GM12878 (cell line): ENCODE measurements around the gene SDK2. TPM values are rescaled to one million over a fixed set of nuclear protein-coding genes. Genes with fewer than 3 reads are reported as not detected.

ENCODE experiments used
- ATAC-seq: fragments of 200-7000 bp; cut with Tn5 transposase; 3 replicates; pipeline ENCODE4 v1.9.1; 2020; ENCODE audit warnings: mild to moderate bottlenecking, moderate library complexity
- BruUV-seq: library from RNA; stranded (reverse); fragments of 400-500 nt; replicated peaks from 2 replicates; lab custom pipeline; 2021; lab: Mats Ljungman, UMichigan
- CTCF ChIA-PET: fragments of 300-600 bp; sonication (Branson Sonifier 250); formaldehyde crosslinking; extraction: SDS; loops from one replicate; lab custom pipeline; 2021; ENCODE audit warnings: inconsistent platforms; lab: Yijun Ruan, JAX
- POLR2A ChIA-PET: fragments of 350-600 bp; formaldehyde crosslinking; extraction: SDS; loops from one replicate; lab custom pipeline; 2021; ENCODE audit warnings: inconsistent platforms; lab: Charles Lee
- RAD21 ChIA-PET: fragments of 300-600 bp; sonication (Branson Sonifier 250); formaldehyde crosslinking; loops from one replicate; lab custom pipeline; 2023; ENCODE audit warnings: antibody characterized with exemption; ENCODE audit not compliant: unreplicated experiment; lab: Charles Lee
- SMC1A ChIA-PET: fragments of 300-600 bp; sonication (Branson Sonifier 250); formaldehyde crosslinking; loops from one replicate; lab custom pipeline; 2023; ENCODE audit not compliant: unreplicated experiment, uncharacterized antibody; lab: Charles Lee
- DNase-seq: peaks from one replicate; pipeline ENCODE4 v3.0.0-alpha.2; 2011; ENCODE audit warnings: low read depth, low spot score
- FAIRE-seq: peaks from 3 replicates; lab custom pipeline; 2011; peaks lifted over from hg19 to GRCh38; lab: Jason Lieb, UNC
- H2AFZ ChIP-seq: 2 replicates; pipeline ENCODE4 v1.6.0; 2011; ENCODE audit warnings: low read depth, low read length, control low read depth; ENCODE audit not compliant: control insufficient read depth
- H3K27ac ChIP-seq: 2 replicates; pipeline ENCODE4 v1.5.1; 2011; ENCODE audit warnings: control low read depth; ENCODE audit not compliant: control insufficient read depth, insufficient read depth
- H3K27me3 ChIP-seq, 2 experiments: replicated peaks in 1 of 2; 2 replicates each; pipeline versions ENCODE4 v1.6.0 to v1.6.1; 2011; ENCODE audit warnings: low read length in 1 of 2; ENCODE audit not compliant: control insufficient read depth in 2 of 2, insufficient read depth in 2 of 2
- H3K36me3 ChIP-seq, 2 experiments: 2 replicates each; pipeline ENCODE4 v1.5.1; 2011; ENCODE audit warnings: low read length in 1 of 2; ENCODE audit not compliant: control insufficient read depth in 2 of 2, insufficient read depth in 2 of 2
- H3K4me1 ChIP-seq: 2 replicates; pipeline ENCODE4 v1.6.1; 2011; ENCODE audit warnings: mild to moderate bottlenecking, low read length, moderate library complexity, mixed read lengths; ENCODE audit not compliant: control insufficient read depth, insufficient read depth
- H3K4me2 ChIP-seq: 2 replicates; pipeline ENCODE4 v1.6.0; 2011; ENCODE audit warnings: control low read depth; ENCODE audit not compliant: control insufficient read depth, insufficient read depth
- H3K4me3 ChIP-seq: fragments of 200-600 bp; sonication (generic); 2 replicates; pipeline ENCODE4 v1.5.1; 2016
- H3K79me2 ChIP-seq: 2 replicates; pipeline ENCODE4 v1.6.0; 2011; ENCODE audit warnings: low read length; ENCODE audit not compliant: control insufficient read depth, insufficient read depth
- H3K9ac ChIP-seq: 2 replicates; pipeline ENCODE4 v1.8.0; 2011; ENCODE audit warnings: low read length, control low read depth, mixed read lengths; ENCODE audit not compliant: control insufficient read depth, insufficient read depth
- H3K9me3 ChIP-seq: replicated peaks from 3 replicates; pipeline ENCODE4 v1.5.1; 2011; ENCODE audit warnings: mild to moderate bottlenecking, low read length; ENCODE audit not compliant: control insufficient read depth, insufficient read depth
- H4K20me1 ChIP-seq: 2 replicates; pipeline ENCODE4 v1.6.0; 2011; ENCODE audit not compliant: control insufficient read depth, insufficient read depth
- BHLHE40 ChIP-seq, 2 experiments: fragments of 450-650 bp in 1 of 2; IDR thresholded peaks; 2 replicates each; pipeline ENCODE4 v1.6.1; 2011 to 2017; ENCODE audit warnings: low read depth in 2 of 2, borderline replicate concordance in 1 of 2, improper control_type of control experiment in 1 of 2, low read length in 1 of 2, mild to moderate bottlenecking in 1 of 2
- EZH2 ChIP-seq: IDR thresholded peaks from 2 replicates; pipeline ENCODE4 v1.6.1; 2012; ENCODE audit warnings: low read depth, mild to moderate bottlenecking, control low read depth, inconsistent platforms, low read length, borderline replicate concordance; ENCODE audit not compliant: control insufficient read depth
- MTA3 ChIP-seq: IDR thresholded peaks from 2 replicates; pipeline ENCODE4 v1.6.1; 2012; ENCODE audit warnings: low read length, inconsistent platforms, borderline replicate concordance
- NFXL1 ChIP-seq: fragments of 450-650 bp; IDR thresholded peaks from 2 replicates; pipeline ENCODE4 v1.6.1; 2017; ENCODE audit warnings: antibody characterized with exemption, mild to moderate bottlenecking, borderline replicate concordance
- POU2F2 ChIP-seq: IDR thresholded peaks from 3 replicates; pipeline ENCODE4 v1.6.1; 2011; ENCODE audit warnings: low read depth, mild to moderate bottlenecking, low read length, borderline replicate concordance
- RBBP5 ChIP-seq: fragments of 200-600 bp; sonication (generic); conservative IDR thresholded peaks from 2 replicates; pipeline ENCODE4 v1.6.1; 2016
- REST ChIP-seq: IDR thresholded peaks from 2 replicates; pipeline ENCODE4 v1.6.1; 2012; ENCODE audit warnings: mild to moderate bottlenecking, low read depth, low read length
- SP1 ChIP-seq: IDR thresholded peaks from one replicate; pipeline ENCODE4 v1.6.1; 2011; ENCODE audit warnings: low read depth, low read length
- SREBF2 ChIP-seq: IDR thresholded peaks from 2 replicates; pipeline ENCODE4 v1.6.1; 2012; ENCODE audit warnings: mild to moderate bottlenecking, low read length
- ZNF207 ChIP-seq: fragments of 450-650 bp; IDR thresholded peaks from 2 replicates; pipeline ENCODE4 v1.6.1; 2014; ENCODE audit warnings: antibody characterized with exemption, mild to moderate bottlenecking, borderline replicate concordance
- WGBS: methylation state at CpG from one replicate; pipeline ENCODE4 v1.1.6; 2016; ENCODE audit warnings: low lambda C conversion rate; ENCODE audit not compliant: insufficient replicate concordance, insufficient coverage; ENCODE audit errors: missing lambda C conversion rate; 5-methylcytosine and 5-hydroxymethylcytosine counted together
- in situ Hi-C: fragments of 300-500 bp; cut with MboI; formaldehyde crosslinking; loops from 9 replicates; pipeline ENCODE4 v1.14.3; 2018; ENCODE audit warnings: mixed read lengths
- intact Hi-C: fragments of 100-400 bp; cut with micrococcal nuclease; formaldehyde crosslinking; loops from one replicate; pipeline ENCODE4 v1.14.2; 2022; ENCODE audit not compliant: unreplicated experiment
- polyA plus RNA-seq, 11 experiments: library from polyadenylated mRNA; depleted of rRNA in 4 of 11; unstranded in 6 of 11; stranded (reverse) in 5 of 11; fragments of >200 nt; fragmentation: Nextera tagmentation in 4 of 11; fragmentation: Illumina TruSeq in 1 of 11; extraction: Ambion mirVana in 4 of 11; extraction: Trizol in 1 of 11; gene quantifications; 1 replicate in 1 of 11; 2 replicates in 10 of 11; pipeline versions ENCODE4 v1.2.1 to v1.2.3, GENCODE V29; 2011 to 2016; ENCODE audit warnings: inconsistent platforms in 2 of 11, missing spikeins in 2 of 11, low read depth in 1 of 11
- total RNA-seq, 4 experiments: library from RNA; depleted of rRNA in 3 of 4; stranded (reverse); fragments of >200 nt in 3 of 4; fragmentation: Illumina TruSeq in 1 of 4; extraction: Trizol in 1 of 4; gene quantifications; 2 replicates each; pipeline versions ENCODE4 v1.2.1 to v1.2.3, GENCODE V29; 2013 to 2021
- TF ChIP-seq, protein P1 (sequence below): IDR thresholded peaks from 2 replicates; pipeline ENCODE4 v1.6.1; 2012; ENCODE audit warnings: low read depth, low read length, improper control_type of control experiment

SDK2 gene
- total and polyA plus RNA-seq, 10 of the 15 experiments (the other 5 are each of a cell fraction or from before 2014, with no cell fraction given), result 0.03 to 0.08 (median 0.03) TPM; not detected in 7

- BruUV-seq, result no TSS peak
- no peak overlapping the region for H3K4me2 ChIP-seq
- DNase-seq, result no peak
- no peak for FAIRE-seq
- H3K27ac ChIP-seq, result no peak overlapping the region
- TF ChIP-seq RBBP5 (no peak), EZH2 (no peak), POU2F2 (no peak), NFXL1 (no peak), BHLHE40 (IDR thresholded peaks at IDR 0.05; ENCODE audit: borderline replicate concordance in 1 of 2, low read depth in 2 of 2, low read length in 1 of 2) (no peak), SREBF2 (no peak), SP1 (no peak), REST (no peak), ZNF207 (no peak), MTA3 (no peak)
- TF ChIP-seq, protein P1, sequence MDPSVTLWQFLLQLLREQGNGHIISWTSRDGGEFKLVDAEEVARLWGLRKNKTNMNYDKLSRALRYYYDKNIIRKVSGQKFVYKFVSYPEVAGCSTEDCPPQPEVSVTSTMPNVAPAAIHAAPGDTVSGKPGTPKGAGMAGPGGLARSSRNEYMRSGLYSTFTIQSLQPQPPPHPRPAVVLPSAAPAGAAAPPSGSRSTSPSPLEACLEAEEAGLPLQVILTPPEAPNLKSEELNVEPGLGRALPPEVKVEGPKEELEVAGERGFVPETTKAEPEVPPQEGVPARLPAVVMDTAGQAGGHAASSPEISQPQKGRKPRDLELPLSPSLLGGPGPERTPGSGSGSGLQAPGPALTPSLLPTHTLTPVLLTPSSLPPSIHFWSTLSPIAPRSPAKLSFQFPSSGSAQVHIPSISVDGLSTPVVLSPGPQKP, result no peak
- ChIA-PET RAD21 (no interaction called here), CTCF (no interaction called here), SMC1A (no interaction called here), POLR2A (no interaction called here)
- H4K20me1 ChIP-seq, result no peaks in the 10 kb centered on the region
- 24% methylated on average over 8 of the region's 8 CpGs for WGBS
- H3K79me2 ChIP-seq, result no peaks in the 10 kb centered on the region
- no peaks in the 10 kb centered on the region for H3K36me3 ChIP-seq
- in situ Hi-C loops, result no loop called here
- H3K27me3 ChIP-seq, result peaks cover 2 to 4% of the 10 kb centered on the region in 2 experiments; a peak in 3 of 4 replicates
- H3K4me3 ChIP-seq, result no peak overlapping the region
- no peaks in the 10 kb centered on the region for H3K4me1 ChIP-seq
- H2AFZ ChIP-seq, result no peak overlapping the region
- intact Hi-C loops, result no loop called here
- no peaks in the 10 kb centered on the region for H3K9me3 ChIP-seq
- no peak overlapping the region for H3K9ac ChIP-seq
- no peak for ATAC-seq
These were observed 181.4 kb downstream of the SDK2 start for GRCh38 chr17:73462823-73463222.
